SU-DHL-6 (cell line): ENCODE measurements around the gene EIF4A3.

Experiments
- H2AFZ ChIP-seq: fragments of 200-600 bp; sonication (generic); 2 replicates; pipeline ENCODE4 v1.6.1; 2014; ENCODE audit warnings: low read depth, mild to moderate bottlenecking, moderate library complexity, mixed read lengths, antibody characterized with exemption, low read length; ENCODE audit not compliant: severe bottlenecking
- H3F3A ChIP-seq: fragments of 200-600 bp; shearing (Covaris generic); 2 replicates; pipeline ENCODE4 v1.6.0; 2016; ENCODE audit warnings: antibody characterized with exemption, mild to moderate bottlenecking; ENCODE audit not compliant: insufficient read depth
- H3K27ac ChIP-seq: fragments of 200-600 bp; sonication (generic); 2 replicates; pipeline ENCODE4 v1.5.1; 2016; ENCODE audit warnings: low read depth, mild to moderate bottlenecking, low read length, moderate library complexity, mixed read lengths
- H3K27me3 ChIP-seq: fragments of 200-600 bp; sonication (generic), shearing (Covaris generic); 2 replicates; pipeline ENCODE4 v1.6.0; 2014; ENCODE audit warnings: mild to moderate bottlenecking, low read length
- H3K36me3 ChIP-seq: fragments of 200-600 bp; sonication (generic); 2 replicates; pipeline ENCODE4 v1.6.1; 2014; ENCODE audit warnings: mild to moderate bottlenecking, low read length, mixed read lengths
- H3K4me2 ChIP-seq: fragments of 300-600, 200-600 bp; shearing (Covaris generic), sonication (generic); 2 replicates; pipeline ENCODE4 v1.6.0; 2014; ENCODE audit warnings: low read length, low read depth, mild to moderate bottlenecking; ENCODE audit not compliant: poor library complexity, severe bottlenecking
- H3K4me3 ChIP-seq: fragments of 200-600 bp; sonication (generic); 2 replicates; pipeline ENCODE4 v1.5.1; 2014; ENCODE audit warnings: antibody characterized with exemption, low read length, mild to moderate bottlenecking, mixed read lengths; ENCODE audit not compliant: insufficient read depth, poor library complexity, severe bottlenecking
- H3K79me2 ChIP-seq: fragments of 200-600 bp; sonication (generic); 2 replicates; pipeline ENCODE4 v1.6.1; 2014; ENCODE audit warnings: mild to moderate bottlenecking, low read length, moderate library complexity; ENCODE audit not compliant: insufficient read depth
- H3K9ac ChIP-seq: fragments of 200-600 bp; sonication (generic); 2 replicates; pipeline ENCODE4 v1.7.0; 2014; ENCODE audit warnings: mild to moderate bottlenecking, low read length
- H3K9me2 ChIP-seq: fragments of 200-600 bp; sonication (generic); replicated peaks from 2 replicates; pipeline ENCODE4 v1.6.1; 2014; ENCODE audit warnings: low read length; ENCODE audit not compliant: insufficient read depth
- H3K9me3 ChIP-seq: fragments of 200-600 bp; sonication (generic); 2 replicates; pipeline ENCODE4 v1.6.1; 2014; ENCODE audit warnings: low read length, mixed read lengths; ENCODE audit not compliant: insufficient read depth
- H4K20me1 ChIP-seq: fragments of 200-600 bp; sonication (generic); 2 replicates; pipeline ENCODE4 v1.6.1; 2014; ENCODE audit warnings: low read depth, mild to moderate bottlenecking, antibody characterized with exemption, low read length, moderate library complexity, mixed read lengths
- CTCF ChIP-seq: fragments of 200-600 bp; sonication (generic); IDR thresholded peaks from one replicate; pipeline ENCODE4 v1.5.1; 2017; ENCODE audit warnings: antibody characterized with exemption, mild to moderate bottlenecking, low read length, moderate library complexity; ENCODE audit not compliant: insufficient read depth, poor library complexity, severe bottlenecking
- EZH2phosphoT487 ChIP-seq: fragments of 200-600 bp; sonication (generic), shearing (Covaris generic); conservative IDR thresholded peaks from 2 replicates; pipeline ENCODE4 v1.6.1; 2018; ENCODE audit warnings: mild to moderate bottlenecking, antibody characterized with exemption, low read length, moderate library complexity, mixed read lengths

Gene EIF4A3

GRCh38 chr17:80182845-80183223, 35.9 kb upstream of the EIF4A3 start:
- no peaks in the 10 kb centered on the region for H3F3A ChIP-seq
- no peaks in the 10 kb centered on the region for H3K27me3 ChIP-seq

GRCh38 chr17:80182118-80182844, 35.4 kb upstream of the EIF4A3 start:
- H3K4me2 ChIP-seq = no peak overlapping the region
- no peak overlapping the region for H3K9ac ChIP-seq
- no peak overlapping the region for H3K27ac ChIP-seq
- no peak overlapping the region for H2AFZ ChIP-seq
- H3K9me2 ChIP-seq = no peaks in the 10 kb centered on the region
- H4K20me1 ChIP-seq = no peaks in the 10 kb centered on the region
- no peaks in the 10 kb centered on the region for H3K27me3 ChIP-seq
- TF ChIP-seq CTCF (no peak), EZH2phosphoT487 (no peak)
- no peak overlapping the region for H3K4me3 ChIP-seq
- no peaks in the 10 kb centered on the region for H3K36me3 ChIP-seq
- no peaks in the 10 kb centered on the region for H3F3A ChIP-seq
- no peaks in the 10 kb centered on the region for H3K9me3 ChIP-seq
- H3K79me2 ChIP-seq = no peaks in the 10 kb centered on the region

More at GRCh38 chr17:80182845-80183223, 35.9 kb upstream of the EIF4A3 start:
- TF ChIP-seq EZH2phosphoT487 (no peak), CTCF (no peak)
- Histone ChIP-seq H2AFZ (no peak overlapping the region), H3K9me2 (no peaks in the 10 kb centered on the region), H3K9me3 (no peaks in the 10 kb centered on the region), H4K20me1 (no peaks in the 10 kb centered on the region), H3K36me3 (no peaks in the 10 kb centered on the region), H3K9ac (no peak overlapping the region), H3K27ac (no peak overlapping the region), H3K4me2 (no peak overlapping the region), H3K4me3 (no peak overlapping the region), H3K79me2 (no peaks in the 10 kb centered on the region)

- no peak overlapping the region for H3K4me2 ChIP-seq
Observed at GRCh38 chr17:80181431-80181830, 34.5 kb upstream of the EIF4A3 start.

More at GRCh38 chr17:80181431-80181830, 34.5 kb upstream of the EIF4A3 start:
- H3K79me2 ChIP-seq = no peaks in the 10 kb centered on the region
- no peaks in the 10 kb centered on the region for H3K9me3 ChIP-seq
- no peaks in the 10 kb centered on the region for H4K20me1 ChIP-seq
- H3K27ac ChIP-seq = no peak overlapping the region
- H3K9me2 ChIP-seq = no peaks in the 10 kb centered on the region
- no peak overlapping the region for H3K4me3 ChIP-seq
- no peak overlapping the region for H2AFZ ChIP-seq
- H3K27me3 ChIP-seq = no peaks in the 10 kb centered on the region
- H3F3A ChIP-seq = no peaks in the 10 kb centered on the region
- H3K9ac ChIP-seq = no peak overlapping the region
- TF ChIP-seq CTCF = no peak
- no peak for TF ChIP-seq EZH2phosphoT487
- no peaks in the 10 kb centered on the region for H3K36me3 ChIP-seq
